DND-41 (cell line): ENCODE measurements around the gene DCC.

Experiments used
- EZH2 ChIP-seq: IDR thresholded peaks from 3 replicates; pipeline ENCODE4 v1.6.1; 2012; ENCODE audit warnings: borderline replicate concordance, low read depth, mild to moderate bottlenecking, moderate library complexity, low read length, inconsistent platforms; ENCODE audit not compliant: severe bottlenecking
- TF ChIP-seq, protein P1 (sequence below): IDR thresholded peaks from 2 replicates; pipeline ENCODE4 v1.5.1; 2012; ENCODE audit warnings: borderline replicate concordance, low read length, moderate library complexity, mild to moderate bottlenecking; ENCODE audit not compliant: poor library complexity, severe bottlenecking; ENCODE audit errors: extremely low read depth

GRCh38 chr18:53472546-53472945 is 1132.5 kb downstream of the DCC start:
- TF ChIP-seq, protein P1, sequence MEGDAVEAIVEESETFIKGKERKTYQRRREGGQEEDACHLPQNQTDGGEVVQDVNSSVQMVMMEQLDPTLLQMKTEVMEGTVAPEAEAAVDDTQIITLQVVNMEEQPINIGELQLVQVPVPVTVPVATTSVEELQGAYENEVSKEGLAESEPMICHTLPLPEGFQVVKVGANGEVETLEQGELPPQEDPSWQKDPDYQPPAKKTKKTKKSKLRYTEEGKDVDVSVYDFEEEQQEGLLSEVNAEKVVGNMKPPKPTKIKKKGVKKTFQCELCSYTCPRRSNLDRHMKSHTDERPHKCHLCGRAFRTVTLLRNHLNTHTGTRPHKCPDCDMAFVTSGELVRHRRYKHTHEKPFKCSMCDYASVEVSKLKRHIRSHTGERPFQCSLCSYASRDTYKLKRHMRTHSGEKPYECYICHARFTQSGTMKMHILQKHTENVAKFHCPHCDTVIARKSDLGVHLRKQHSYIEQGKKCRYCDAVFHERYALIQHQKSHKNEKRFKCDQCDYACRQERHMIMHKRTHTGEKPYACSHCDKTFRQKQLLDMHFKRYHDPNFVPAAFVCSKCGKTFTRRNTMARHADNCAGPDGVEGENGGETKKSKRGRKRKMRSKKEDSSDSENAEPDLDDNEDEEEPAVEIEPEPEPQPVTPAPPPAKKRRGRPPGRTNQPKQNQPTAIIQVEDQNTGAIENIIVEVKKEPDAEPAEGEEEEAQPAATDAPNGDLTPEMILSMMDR = no peak
- TF ChIP-seq EZH2 = no peak
